ENCODE results near the gene STYXL1. TPM values are rescaled to one million over a fixed set of nuclear protein-coding genes. Genes with fewer than 3 reads are reported as not detected.

Gene STYXL1
- total RNA-seq, 1 donor from 2014 or later: 28.5 TPM

DNA sequence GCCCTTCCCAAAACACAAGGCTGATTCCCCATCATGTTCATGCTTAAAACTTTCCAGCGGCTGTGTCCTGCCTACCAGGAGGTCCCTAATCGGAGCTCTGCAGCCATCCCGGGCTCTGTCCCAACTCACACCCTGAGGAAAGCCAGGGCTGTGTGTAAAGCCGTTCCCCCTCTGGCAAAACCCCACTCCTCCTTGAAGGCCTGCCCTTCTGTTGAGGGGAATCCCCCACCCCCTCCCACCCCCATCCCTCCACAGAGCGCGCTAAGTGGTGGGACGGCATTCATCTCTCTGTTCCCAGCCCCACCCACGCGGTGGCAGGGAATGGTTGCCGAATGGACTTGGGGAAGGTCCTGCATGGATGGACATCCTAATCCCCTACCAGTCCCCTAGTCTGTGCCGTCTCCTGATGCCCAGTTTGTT is 52.7 kb downstream of the STYXL1 start:
- H3K9me3 Mint-ChIP-seq (ENCODE audit: low read depth): no peaks in the 10 kb centered on the region
- DNase-seq (ENCODE audit: low spot score): peak; percentile 64
- peaks cover 18% of the 10 kb centered on the region for H3K4me1 Mint-ChIP-seq (ENCODE audit: low read depth)
- TF ChIP-seq, protein P1, sequence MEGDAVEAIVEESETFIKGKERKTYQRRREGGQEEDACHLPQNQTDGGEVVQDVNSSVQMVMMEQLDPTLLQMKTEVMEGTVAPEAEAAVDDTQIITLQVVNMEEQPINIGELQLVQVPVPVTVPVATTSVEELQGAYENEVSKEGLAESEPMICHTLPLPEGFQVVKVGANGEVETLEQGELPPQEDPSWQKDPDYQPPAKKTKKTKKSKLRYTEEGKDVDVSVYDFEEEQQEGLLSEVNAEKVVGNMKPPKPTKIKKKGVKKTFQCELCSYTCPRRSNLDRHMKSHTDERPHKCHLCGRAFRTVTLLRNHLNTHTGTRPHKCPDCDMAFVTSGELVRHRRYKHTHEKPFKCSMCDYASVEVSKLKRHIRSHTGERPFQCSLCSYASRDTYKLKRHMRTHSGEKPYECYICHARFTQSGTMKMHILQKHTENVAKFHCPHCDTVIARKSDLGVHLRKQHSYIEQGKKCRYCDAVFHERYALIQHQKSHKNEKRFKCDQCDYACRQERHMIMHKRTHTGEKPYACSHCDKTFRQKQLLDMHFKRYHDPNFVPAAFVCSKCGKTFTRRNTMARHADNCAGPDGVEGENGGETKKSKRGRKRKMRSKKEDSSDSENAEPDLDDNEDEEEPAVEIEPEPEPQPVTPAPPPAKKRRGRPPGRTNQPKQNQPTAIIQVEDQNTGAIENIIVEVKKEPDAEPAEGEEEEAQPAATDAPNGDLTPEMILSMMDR (IDR thresholded peaks at IDR 0.05): no peak
- H3K27me3 Mint-ChIP-seq (ENCODE audit: low read depth): no peaks in the 10 kb centered on the region
- H3K4me3 Mint-ChIP-seq (ENCODE audit: unreplicated experiment): peak overlapping the region; percentile 66
- peaks cover 10% of the 10 kb centered on the region for H3K36me3 Mint-ChIP-seq (ENCODE audit: low read depth)
- peak overlapping the region; percentile 90 for H3K27ac Mint-ChIP-seq (ENCODE audit: unreplicated experiment)

DNA sequence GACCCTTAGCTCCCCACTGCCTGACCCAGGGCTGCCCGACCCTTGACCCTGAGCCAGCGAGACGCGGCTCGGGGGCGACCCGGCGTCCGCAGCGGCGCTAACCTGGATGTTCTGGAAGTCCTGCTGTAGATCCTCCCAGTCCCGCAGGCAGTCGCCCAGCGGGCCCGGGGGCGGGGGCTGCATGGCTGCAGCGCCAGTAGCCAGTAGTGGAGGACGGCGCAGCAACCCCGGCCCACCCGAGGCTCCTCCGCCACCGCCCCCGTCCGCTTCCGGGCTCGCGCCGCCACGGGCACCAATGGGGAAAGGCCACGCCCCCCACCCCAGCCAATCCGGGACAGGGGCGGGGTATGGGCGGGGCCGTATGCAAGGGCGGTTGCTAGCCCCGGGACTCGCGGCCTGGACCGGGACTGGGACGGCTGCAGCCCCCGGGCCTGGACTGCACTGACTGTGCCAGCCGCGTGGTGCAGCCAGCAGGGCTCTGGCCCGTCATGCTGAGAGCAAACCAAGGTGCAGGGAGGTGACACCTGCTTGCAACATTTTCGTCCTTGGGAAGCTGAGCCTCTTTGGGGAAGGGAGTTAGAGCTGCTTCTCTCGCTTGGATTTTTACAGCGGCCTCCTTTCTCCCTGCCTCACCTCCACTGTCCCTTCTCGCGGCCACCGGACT is 53.3 kb downstream of the STYXL1 start, which contains the start of gene TMEM120A:
Gene TMEM120A, minus strand, starts transcription at position 208 of the 664 bp plus-strand sequence. Its CDS starts 25 bp downstream, at position 183.
- Mint-ChIP-seq H3K27ac (ENCODE audit: unreplicated experiment) (peak within 1 kb of the TSS; percentile 90), H3K36me3 (ENCODE audit: low read depth) (peaks cover 10% of the 10 kb centered on the region)
- DNase-seq (ENCODE audit: low spot score): peak; percentile 98

DNA sequence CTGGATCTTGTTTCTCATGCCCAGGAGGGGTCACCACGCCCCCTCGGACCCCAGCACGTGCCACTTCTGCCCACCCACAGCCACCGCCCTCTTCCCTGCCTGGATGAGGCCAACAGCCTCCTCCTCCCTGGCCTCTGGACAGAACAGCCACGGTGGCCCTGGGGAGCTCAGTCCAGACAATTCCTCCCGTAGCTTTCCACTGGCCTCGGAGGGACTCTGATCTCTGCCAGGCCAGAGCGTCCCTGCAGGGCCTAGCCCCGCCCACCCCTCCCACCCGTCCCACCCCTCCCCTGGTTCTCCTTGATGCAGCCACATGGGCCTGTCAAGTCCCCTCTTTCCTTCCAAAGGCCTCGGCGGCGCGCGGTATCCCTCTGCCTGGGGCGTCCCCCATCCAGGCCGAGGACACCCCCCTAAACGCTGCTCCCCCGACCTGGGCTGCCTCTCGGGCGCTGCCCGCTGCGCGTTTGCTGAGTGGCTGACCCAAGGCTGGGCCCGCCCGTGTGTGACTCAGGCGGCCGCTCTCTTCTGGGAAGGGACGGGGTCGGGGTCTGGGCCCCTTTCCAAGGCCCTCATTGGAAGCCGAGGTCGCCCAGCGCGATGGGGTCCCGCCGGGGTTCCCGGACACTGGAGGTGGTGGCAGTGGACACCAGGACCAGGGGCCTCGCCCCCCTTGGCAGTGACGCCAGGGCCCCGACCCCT is 54.0 kb downstream of the STYXL1 start:
- Mint-ChIP-seq H3K9me3 (ENCODE audit: low read depth) (no peaks in the 10 kb centered on the region), H3K27me3 (ENCODE audit: low read depth) (no peaks in the 10 kb centered on the region), H3K4me3 (ENCODE audit: unreplicated experiment) (peak overlapping the region; percentile 76), H3K36me3 (ENCODE audit: low read depth) (peaks cover 7% of the 10 kb centered on the region), H3K4me1 (ENCODE audit: low read depth) (peaks cover 22% of the 10 kb centered on the region), H3K27ac (ENCODE audit: unreplicated experiment) (peak overlapping the region; percentile 63)
- peak; percentile 93 for DNase-seq (ENCODE audit: low spot score)
- TF ChIP-seq, protein P1 (IDR thresholded peaks at IDR 0.05): no peak

More for the DNA sequence above, 53.3 kb downstream of the STYXL1 start, which contains the start of gene TMEM120A:
- Mint-ChIP-seq H3K4me1 (ENCODE audit: low read depth) (peaks cover 22% of the 10 kb centered on the region), H3K4me3 (ENCODE audit: unreplicated experiment) (peak within 1 kb of the TSS; percentile 76), H3K9me3 (ENCODE audit: low read depth) (no peaks in the 10 kb centered on the region), H3K27me3 (ENCODE audit: low read depth) (no peaks in the 10 kb centered on the region)
- TF ChIP-seq, protein P1 (IDR thresholded peaks at IDR 0.05): peak; percentile 62

DNA sequence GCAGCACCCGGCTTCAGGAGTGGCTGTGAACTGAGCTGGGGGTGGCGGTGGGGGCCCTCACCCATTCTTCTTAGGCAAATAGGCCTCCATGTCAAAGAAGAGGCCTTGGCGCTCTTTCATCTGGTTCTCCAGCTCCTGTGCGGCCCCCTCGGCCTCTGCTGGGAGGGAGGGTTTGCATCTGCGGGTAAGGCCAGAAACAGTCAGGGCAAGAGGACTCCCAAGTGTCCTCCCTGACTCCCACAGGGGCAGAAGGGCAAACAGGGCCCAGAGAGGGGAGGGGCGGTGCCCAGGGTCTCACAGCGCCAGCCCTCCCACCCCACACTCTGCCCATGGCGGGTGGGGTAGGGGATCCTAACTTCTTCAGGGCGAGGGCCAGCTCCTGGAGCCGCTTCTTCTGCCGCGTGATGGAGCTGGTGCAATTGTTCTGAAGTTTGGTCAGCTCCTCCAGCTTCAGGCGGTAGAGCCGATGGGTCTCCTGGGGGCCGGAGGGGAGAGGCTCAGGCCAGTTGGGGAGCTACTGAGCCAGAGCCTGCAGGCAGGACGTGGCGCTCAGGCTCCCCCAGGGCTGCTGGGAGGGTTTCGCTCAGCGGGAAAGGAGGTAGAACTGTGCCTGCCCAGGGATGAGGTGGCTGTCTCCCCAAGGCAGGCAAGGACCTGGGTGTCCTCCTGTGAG is 55.6 kb downstream of the STYXL1 start:
- no peak overlapping the region for H3K4me3 Mint-ChIP-seq (ENCODE audit: unreplicated experiment)
- peaks cover 22% of the 10 kb centered on the region for H3K4me1 Mint-ChIP-seq (ENCODE audit: low read depth)
- peak; percentile 86 for DNase-seq (ENCODE audit: low spot score)
- no peak overlapping the region for H3K27ac Mint-ChIP-seq (ENCODE audit: unreplicated experiment)
- no peaks in the 10 kb centered on the region for H3K27me3 Mint-ChIP-seq (ENCODE audit: low read depth)
- H3K9me3 Mint-ChIP-seq (ENCODE audit: low read depth): no peaks in the 10 kb centered on the region
- TF ChIP-seq, protein P1 (IDR thresholded peaks at IDR 0.05): no peak
- peaks cover 9% of the 10 kb centered on the region for H3K36me3 Mint-ChIP-seq (ENCODE audit: low read depth)

DNA sequence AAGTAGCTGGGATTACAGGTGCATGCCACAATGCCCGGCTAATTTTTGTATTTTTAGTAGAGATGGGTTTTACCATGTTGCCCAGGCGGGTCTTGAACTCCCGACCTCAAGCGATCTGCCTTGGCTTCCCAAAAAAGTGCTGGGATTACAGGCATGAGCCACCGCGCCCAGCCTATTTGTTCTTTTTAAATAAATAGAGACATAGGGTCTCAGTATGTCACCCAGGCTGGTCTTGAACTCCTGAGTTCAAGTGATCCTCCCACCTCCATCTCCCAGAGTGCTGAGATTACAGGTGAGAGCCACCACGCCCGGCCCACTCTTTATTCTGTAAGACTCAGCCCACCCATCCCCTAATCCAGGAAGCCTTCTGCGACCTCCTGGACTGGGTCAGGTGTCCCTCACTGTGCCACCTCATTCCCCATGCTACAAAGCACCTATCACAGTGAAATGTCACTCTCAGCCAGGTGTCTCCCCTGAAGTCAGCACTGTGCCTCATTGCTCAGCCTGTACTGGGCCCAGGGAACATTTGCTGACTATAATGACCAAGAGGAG is 56.2 kb downstream of the STYXL1 start:
- no peak overlapping the region for H3K4me3 Mint-ChIP-seq (ENCODE audit: unreplicated experiment)
- no peaks in the 10 kb centered on the region for H3K27me3 Mint-ChIP-seq (ENCODE audit: low read depth)
- peaks cover 22% of the 10 kb centered on the region for H3K4me1 Mint-ChIP-seq (ENCODE audit: low read depth)
- TF ChIP-seq, protein P1 (IDR thresholded peaks at IDR 0.05): no peak
- DNase-seq (ENCODE audit: low spot score): peak; percentile 36
- H3K36me3 Mint-ChIP-seq (ENCODE audit: low read depth): peaks cover 10% of the 10 kb centered on the region
- H3K27ac Mint-ChIP-seq (ENCODE audit: unreplicated experiment): no peak overlapping the region
- H3K9me3 Mint-ChIP-seq (ENCODE audit: low read depth): no peaks in the 10 kb centered on the region
